Ovary (tissue), 3 donors: ENCODE measurements around the gene KCNIP3.

ENCODE experiments used
- EP300 ChIP-seq: sonication (generic); formaldehyde crosslinking; IDR thresholded peaks from one replicate; pipeline ENCODE4 v1.6.1; 2017; ENCODE audit warnings: antibody characterized with exemption
- POLR2A ChIP-seq: fragments of 450-650 bp; IDR thresholded peaks from one replicate; pipeline ENCODE4 v1.6.1; 2017; ENCODE audit warnings: antibody characterized with exemption, mild to moderate bottlenecking, moderate library complexity
- TF ChIP-seq, protein P1 (sequence below), 3 donors: fragments of 450-650 bp in 2 of 3; fragments of 200-600 bp in 1 of 3; IDR thresholded peaks; one replicate each; pipeline versions ENCODE4 v1.5.1 to v1.8.0; 2016 to 2022; ENCODE audit warnings: antibody characterized with exemption in 3 of 3, mild to moderate bottlenecking in 1 of 3
- donor health status: DM: no; HTN: no; CAD: no.

DNA sequence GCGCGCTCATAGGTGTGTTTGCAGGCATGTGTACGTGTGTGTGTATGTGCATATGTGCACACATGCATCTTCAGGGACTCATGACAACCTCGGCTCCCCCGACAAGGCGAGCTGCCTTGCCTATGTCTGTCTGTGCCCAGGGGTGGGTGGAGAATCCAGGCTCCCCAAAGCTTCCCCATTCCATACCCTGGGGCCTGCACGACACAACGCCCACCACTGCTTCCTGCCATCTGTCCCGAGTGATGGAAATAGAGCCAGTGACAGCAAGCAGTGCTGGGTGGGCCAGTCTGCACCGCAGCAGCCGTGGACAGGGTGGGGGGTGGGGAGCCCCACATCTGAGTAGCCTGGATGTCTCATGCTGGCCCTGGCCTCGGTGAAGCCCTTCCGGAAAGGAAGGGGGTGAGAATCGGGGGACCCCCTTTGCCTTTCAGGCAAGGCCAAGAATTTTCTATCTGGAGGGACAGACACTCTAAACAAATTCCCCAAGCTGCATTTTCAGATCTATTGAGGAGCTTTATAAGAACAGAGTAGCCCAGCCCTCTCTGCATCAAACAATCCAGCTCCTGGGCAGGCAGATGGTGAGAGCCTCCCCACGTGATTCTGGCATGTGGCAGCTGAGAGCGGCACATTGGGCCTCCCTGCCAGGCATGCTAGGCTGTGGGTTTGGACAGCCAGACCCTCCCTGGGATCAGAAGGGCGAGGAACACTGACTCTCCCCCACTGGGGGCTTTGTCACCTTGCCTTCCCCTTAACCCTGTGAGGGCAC lies 4.9 kb downstream of the KCNIP3 start:
- TF ChIP-seq, protein P1, sequence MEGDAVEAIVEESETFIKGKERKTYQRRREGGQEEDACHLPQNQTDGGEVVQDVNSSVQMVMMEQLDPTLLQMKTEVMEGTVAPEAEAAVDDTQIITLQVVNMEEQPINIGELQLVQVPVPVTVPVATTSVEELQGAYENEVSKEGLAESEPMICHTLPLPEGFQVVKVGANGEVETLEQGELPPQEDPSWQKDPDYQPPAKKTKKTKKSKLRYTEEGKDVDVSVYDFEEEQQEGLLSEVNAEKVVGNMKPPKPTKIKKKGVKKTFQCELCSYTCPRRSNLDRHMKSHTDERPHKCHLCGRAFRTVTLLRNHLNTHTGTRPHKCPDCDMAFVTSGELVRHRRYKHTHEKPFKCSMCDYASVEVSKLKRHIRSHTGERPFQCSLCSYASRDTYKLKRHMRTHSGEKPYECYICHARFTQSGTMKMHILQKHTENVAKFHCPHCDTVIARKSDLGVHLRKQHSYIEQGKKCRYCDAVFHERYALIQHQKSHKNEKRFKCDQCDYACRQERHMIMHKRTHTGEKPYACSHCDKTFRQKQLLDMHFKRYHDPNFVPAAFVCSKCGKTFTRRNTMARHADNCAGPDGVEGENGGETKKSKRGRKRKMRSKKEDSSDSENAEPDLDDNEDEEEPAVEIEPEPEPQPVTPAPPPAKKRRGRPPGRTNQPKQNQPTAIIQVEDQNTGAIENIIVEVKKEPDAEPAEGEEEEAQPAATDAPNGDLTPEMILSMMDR (IDR thresholded peaks at IDR 0.05) = no peak
- TF ChIP-seq POLR2A (no peak), EP300 (no peak)
